T-helper 2 cell (primary cell): ENCODE results near the gene ATP2B2.

Experiments used
- DNase-seq, 5 experiments: peaks; one replicate each; pipeline versions ENCODE4 v3.0.0 to v3.0.0-alpha.2; 2012 to 2022

ATP2B2 gene

GRCh38 chr3:10379161-10379560 lies 126.2 kb downstream of the ATP2B2 start:
- no peak for DNase-seq

- DNase-seq: no peak
These were observed 126.6 kb downstream of the ATP2B2 start for GRCh38 chr3:10378742-10379141.

- DNase-seq: no peak
These were observed 127.1 kb downstream of the ATP2B2 start for GRCh38 chr3:10378246-10378645.

GRCh38 chr3:10377148-10377725 lies 128.1 kb downstream of the ATP2B2 start:
- DNase-seq: no peak

GRCh38 chr3:10376353-10376752 lies 129.0 kb downstream of the ATP2B2 start:
- DNase-seq: no peak

GRCh38 chr3:10375296-10376053 lies 129.9 kb downstream of the ATP2B2 start:
- DNase-seq: no peak

GRCh38 chr3:10374311-10374710 lies 131.1 kb downstream of the ATP2B2 start:
- DNase-seq: no peak

GRCh38 chr3:10373686-10374261 lies 131.6 kb downstream of the ATP2B2 start:
- DNase-seq: no peak

GRCh38 chr3:10371789-10372188 lies 133.6 kb downstream of the ATP2B2 start:
- no peak for DNase-seq

GRCh38 chr3:10371167-10371566 lies 134.2 kb downstream of the ATP2B2 start:
- no peak for DNase-seq

GRCh38 chr3:10370429-10370828 lies 135.0 kb downstream of the ATP2B2 start:
- DNase-seq: no peak

- DNase-seq: no peak
These were observed 136.9 kb downstream of the ATP2B2 start for GRCh38 chr3:10368512-10368911.

- no peak for DNase-seq
These were observed 137.9 kb downstream of the ATP2B2 start for GRCh38 chr3:10367506-10367905.

- peak in 2 of 5 experiments; percentile 38 to 54 for DNase-seq
These were observed 138.7 kb downstream of the ATP2B2 start for GRCh38 chr3:10366651-10367101.

- DNase-seq: peak in 1 of 5 experiments; percentile 21
These were observed 139.6 kb downstream of the ATP2B2 start for GRCh38 chr3:10365791-10366190.

- DNase-seq: no peak
These were observed 140.1 kb downstream of the ATP2B2 start for GRCh38 chr3:10365316-10365715.

GRCh38 chr3:10364806-10365205 lies 140.6 kb downstream of the ATP2B2 start:
- DNase-seq: no peak

GRCh38 chr3:10363935-10364334 lies 141.5 kb downstream of the ATP2B2 start:
- no peak for DNase-seq

GRCh38 chr3:10361375-10361774 lies 144.0 kb downstream of the ATP2B2 start:
- no peak for DNase-seq

GRCh38 chr3:10360478-10360877 lies 144.9 kb downstream of the ATP2B2 start:
- DNase-seq: no peak

GRCh38 chr3:10359761-10360161 lies 145.6 kb downstream of the ATP2B2 start:
- DNase-seq: no peak

- DNase-seq: no peak
These were observed 146.9 kb downstream of the ATP2B2 start for GRCh38 chr3:10358309-10358980.

GRCh38 chr3:10357592-10358308 lies 147.6 kb downstream of the ATP2B2 start:
- no peak for DNase-seq
